ENCODE results near the gene GPSM3.

GPSM3 gene

DNA sequence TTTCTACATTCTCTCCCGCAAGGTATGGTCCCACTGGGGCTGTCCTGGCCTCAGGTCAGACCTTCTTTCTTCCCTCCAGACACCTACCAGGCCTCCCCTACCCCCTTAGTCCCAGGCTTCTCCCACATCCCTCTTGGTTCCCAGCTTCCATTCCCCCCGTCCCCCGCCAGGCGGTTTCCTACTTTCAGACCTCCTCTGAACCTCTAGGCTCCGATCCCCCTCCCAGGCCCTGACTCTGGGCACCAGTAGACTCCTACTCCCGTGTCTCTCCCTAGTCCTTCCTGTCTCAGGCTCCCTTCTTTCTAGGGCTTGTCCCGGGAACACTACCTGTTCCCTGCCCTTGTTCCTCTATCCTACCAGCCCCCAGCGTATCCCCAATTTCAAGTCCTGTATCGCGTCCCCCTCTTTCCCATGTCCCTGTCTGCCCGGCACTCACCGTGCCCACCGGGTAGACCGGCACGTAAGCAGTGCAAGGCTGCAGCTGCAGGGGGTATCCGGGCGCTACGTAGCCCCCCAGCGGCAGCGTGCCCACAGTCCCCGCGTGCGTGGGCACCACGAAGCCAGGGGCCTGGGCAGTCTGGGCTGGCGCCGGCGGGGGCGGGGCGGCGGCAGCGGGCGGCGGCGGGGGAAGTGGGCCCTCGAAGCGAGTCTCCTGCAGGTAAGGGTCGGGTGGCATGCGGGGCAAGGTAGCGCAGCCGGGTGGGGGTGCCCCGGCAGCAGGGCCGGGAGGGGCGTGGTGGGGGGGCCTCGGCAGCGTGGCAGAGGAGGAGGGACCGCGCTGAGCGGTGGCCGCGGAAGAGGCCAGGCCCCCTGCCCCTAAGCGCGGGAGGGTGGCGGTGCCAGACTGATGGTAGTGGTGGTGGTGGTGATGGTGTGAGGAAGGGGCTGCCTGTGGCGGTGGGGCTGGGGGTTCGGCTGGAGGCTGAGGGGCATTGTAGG is 42.2 kb downstream of the GPSM3 start:
- no peak for DNase-seq (ENCODE audit: low read depth)

- no peak for DNase-seq (ENCODE audit: low read depth)
Measured at GRCh38 chr6:32149092-32149755, 43.2 kb downstream of the GPSM3 start.

DNA sequence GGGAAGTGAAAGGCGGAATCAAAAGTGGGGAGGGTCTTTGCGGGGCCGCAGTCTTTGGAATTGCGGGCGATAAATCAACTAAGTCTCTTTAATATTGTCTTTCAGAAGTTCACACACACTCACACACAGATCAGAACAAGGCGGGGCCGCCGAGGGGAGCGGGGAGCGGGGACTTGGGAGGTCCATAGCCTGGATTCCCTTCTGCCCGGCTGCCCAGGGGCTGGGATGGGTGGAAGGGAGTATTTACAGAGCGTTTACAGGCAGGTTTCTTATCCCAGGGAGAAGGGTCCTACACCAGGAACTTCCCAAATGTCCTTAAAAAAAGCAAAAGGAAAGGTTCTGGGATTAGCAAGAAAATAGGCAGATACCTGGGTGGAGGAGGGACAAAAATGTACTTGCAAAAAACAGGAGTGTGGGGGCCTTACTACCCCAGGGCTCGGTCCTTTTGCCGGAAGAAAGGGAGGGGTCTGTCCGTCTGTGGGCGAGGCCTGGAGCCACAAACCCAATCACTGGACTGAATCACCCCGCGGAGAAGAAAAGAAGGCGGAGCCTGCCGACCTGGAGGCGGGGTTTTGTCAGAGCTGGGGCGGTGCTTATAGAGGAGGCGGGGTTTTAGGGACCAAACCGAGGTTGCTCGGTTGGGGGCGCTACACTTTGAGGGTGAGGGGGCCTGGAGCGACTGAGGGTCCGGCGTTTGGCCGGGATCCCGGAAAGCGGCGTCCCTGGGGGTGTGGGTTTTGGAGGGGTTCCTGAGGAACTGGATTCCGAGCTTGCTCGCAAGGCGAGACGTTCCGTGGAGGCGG is 44.0 kb downstream of the GPSM3 start:
- peak; percentile 44 for DNase-seq (ENCODE audit: low read depth)

- DNase-seq (ENCODE audit: low read depth) = no peak
Measured at GRCh38 chr6:32147401-32148132, 44.9 kb downstream of the GPSM3 start.

DNA sequence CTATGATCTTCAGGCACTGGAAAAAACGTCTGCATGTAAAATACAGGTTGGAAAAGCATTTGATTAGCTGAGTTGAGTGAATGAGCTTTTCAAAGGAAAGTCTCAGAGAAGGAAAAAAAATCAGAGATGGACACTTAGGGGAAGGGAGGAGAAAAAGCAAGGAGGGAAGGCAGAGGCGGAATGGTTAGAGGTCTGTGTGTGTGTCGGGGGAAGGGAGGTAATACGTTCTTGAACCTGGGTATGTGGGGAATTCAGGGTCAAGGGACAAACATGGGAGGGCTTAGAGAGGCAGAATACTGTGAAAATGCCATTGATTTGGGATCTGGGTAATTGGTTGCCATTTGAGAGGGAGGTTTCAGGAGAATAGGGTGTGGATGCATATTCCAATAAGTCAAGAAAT is 45.8 kb downstream of the GPSM3 start:
- DNase-seq (ENCODE audit: low read depth) = no peak

DNA sequence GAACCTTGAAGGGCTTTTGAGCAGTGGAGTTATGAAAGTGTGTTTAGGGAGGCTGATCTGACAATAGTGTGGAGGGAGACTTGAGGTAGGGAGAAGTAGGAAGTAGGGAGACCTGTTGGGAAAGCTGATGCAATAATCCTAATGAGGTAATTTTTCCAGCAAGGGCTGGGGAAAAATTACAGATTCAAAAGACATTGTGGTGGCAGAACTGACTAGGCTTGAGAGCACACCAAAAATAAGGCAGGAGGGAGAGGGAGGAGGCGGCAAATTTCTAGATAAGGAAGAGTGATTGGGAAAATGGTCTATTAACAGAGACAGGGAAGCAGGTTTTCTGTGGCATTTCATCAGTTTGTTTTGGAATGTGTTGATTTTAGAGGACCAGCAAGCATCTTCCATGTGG is 46.2 kb downstream of the GPSM3 start:
- peak; percentile 28 for DNase-seq (ENCODE audit: low read depth)

DNA sequence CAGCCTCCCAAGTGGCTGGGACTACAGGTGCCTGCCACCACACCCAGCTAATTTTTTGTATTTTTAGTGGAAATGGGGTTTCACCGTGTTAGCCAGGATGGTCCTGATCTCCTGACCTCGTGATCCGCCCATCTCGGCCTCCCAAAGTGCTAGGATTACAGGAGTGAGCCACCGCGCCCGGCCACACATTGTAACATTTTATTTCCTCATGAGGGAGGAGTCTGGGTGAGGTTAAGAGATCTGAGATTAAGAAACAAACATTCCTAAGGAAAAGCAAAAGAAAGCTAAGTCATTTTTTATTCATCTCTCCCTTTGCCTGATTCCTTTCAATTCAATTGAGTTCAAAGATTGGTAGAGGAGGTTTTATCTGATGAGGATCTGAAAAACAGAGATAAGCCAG is 48.2 kb downstream of the GPSM3 start:
- DNase-seq (ENCODE audit: low read depth) = peak; percentile 39

Measured in amniotic epithelial cell (primary cell).